Measurements from ENCODE around the gene NHLRC4. TPM values are rescaled to one million over a fixed set of nuclear protein-coding genes. Genes with fewer than 3 reads are reported as not detected.

NHLRC4 gene
- total RNA-seq, 1 experiment from 2014 or later, result 0.44 TPM

DNA sequence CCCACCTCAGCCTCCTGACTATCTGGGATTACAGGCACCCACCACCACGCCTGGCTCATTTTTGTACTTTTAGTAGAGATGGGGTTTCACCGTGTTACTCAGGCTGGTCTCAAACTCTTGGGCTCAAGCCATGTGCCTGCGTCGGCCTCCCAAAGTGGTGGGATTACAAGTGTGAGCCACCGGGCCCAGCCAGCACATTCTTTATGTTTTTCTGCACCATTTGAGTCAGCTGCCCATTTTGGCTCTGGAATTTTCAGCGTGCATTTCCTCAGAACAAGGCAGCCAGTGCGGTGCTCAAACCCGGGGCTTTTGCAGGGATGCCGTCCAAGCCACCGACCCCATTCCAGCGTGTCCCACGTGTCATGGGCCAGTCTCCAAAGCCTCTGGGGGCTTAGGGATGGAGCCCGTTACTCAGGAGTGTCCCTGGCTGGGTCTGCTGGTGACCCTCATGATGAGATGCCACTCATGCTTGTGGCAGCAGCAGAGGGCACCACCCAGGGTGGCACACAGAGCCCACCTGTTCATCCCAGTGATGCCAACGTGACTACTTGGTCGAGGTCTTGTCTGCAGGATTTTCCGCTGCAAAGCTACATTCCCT, 19.3 kb downstream of the NHLRC4 start:
- DNase-seq, result no peak
- H3K4me2 ChIP-seq (ENCODE audit: low read length), result no peak overlapping the region

DNA sequence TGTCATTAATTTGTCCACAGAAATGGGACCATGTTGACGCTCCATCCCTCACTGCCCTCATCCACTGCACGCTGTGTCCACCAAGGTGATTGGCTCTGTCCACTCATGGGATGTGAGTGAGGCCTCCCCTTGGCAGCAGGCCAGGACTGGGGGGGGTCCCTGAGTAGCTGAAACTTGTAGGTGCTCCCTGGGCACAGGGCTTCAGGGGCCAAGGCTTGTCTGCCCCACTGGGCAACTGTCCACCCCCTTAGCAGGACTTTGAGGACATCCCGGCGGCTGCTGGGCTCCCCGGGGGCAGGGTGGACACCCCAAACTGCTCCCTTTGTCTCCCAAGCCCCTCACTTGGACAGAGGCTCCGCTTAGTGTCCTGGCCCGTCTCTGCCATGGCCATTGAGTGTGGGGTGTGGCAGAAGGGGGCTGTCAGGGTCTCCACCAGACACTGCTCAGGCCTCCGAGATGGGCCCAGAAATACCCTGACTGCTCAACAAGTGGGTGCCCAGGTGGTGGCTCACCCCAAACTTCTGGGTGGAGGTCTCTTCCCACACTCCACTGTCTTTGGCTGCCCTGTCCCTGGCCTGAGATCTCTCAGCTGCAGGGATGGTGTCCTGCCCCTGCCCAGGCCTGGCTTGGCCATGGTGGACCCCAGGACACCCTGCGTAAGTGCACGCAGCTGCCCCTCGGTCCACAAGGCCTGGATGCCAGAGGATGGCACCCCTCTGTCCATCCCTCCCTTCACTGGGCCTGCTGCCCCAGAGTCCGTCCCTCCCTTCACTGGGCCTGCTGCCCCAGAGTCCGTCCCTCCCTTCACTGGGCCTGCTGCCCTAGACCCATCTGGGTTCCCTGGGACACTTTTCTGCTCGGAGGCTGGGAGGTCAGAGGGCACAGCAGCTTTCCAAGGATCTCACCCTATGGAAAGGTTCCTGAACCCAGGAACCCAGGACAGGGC, 20.1 kb downstream of the NHLRC4 start:
- ATAC-seq (no peak), DNase-seq (no peak)
- no peak overlapping the region for H2AFZ ChIP-seq (ENCODE audit: low read length)
- TF ChIP-seq EZH2phosphoT487 (IDR thresholded peaks at IDR 0.05; ENCODE audit: borderline replicate concordance, low read length) (no peak), EZH2 (IDR thresholded peaks at IDR 0.05; ENCODE audit: low read length, unreplicated experiment) (no peak)
- TF ChIP-seq, protein P1, sequence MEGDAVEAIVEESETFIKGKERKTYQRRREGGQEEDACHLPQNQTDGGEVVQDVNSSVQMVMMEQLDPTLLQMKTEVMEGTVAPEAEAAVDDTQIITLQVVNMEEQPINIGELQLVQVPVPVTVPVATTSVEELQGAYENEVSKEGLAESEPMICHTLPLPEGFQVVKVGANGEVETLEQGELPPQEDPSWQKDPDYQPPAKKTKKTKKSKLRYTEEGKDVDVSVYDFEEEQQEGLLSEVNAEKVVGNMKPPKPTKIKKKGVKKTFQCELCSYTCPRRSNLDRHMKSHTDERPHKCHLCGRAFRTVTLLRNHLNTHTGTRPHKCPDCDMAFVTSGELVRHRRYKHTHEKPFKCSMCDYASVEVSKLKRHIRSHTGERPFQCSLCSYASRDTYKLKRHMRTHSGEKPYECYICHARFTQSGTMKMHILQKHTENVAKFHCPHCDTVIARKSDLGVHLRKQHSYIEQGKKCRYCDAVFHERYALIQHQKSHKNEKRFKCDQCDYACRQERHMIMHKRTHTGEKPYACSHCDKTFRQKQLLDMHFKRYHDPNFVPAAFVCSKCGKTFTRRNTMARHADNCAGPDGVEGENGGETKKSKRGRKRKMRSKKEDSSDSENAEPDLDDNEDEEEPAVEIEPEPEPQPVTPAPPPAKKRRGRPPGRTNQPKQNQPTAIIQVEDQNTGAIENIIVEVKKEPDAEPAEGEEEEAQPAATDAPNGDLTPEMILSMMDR (conservative IDR thresholded peaks at IDR 0.05; ENCODE audit: low read depth, low read length), result no peak
- H3K9me3 ChIP-seq (ENCODE audit: low read length), result no peaks in the 10 kb centered on the region
- no peaks in the 10 kb centered on the region for H3K9me2 ChIP-seq (replicated peaks; ENCODE audit: low read length)
- no peak overlapping the region for H3K27ac ChIP-seq (ENCODE audit: low read length)
- ChIA-PET CTCF (no interaction called here), POLR2A (ENCODE audit: unreplicated experiment) (no interaction called here)
- H3K36me3 ChIP-seq (ENCODE audit: low read depth, low read length), result no peaks in the 10 kb centered on the region
- H3K27me3 ChIP-seq (ENCODE audit: low read length), result no peaks in the 10 kb centered on the region
- H4K20me1 ChIP-seq (ENCODE audit: low read length), result no peaks in the 10 kb centered on the region; the same call in 1 of the 2 replicates
- H3K79me2 ChIP-seq (ENCODE audit: low read length), result peaks cover 34% of the 10 kb centered on the region
- BruUV-seq (replicated peaks), result no TSS peak
- H3K4me2 ChIP-seq (ENCODE audit: low read length), result peak overlapping the region; percentile 89
- intact Hi-C loops (cut with micrococcal nuclease), result loop anchor here (5.0 to 10.0 kb wide), 2 partner anchors 50 to 62 kb away; partner anchors contain the start of genes CAPN15 and METTL26
- peaks cover 9% of the 10 kb centered on the region; the same call in 1 of the 2 replicates for H3K4me1 ChIP-seq (ENCODE audit: insufficient read depth, low read length)
- H3K4me3 ChIP-seq (ENCODE audit: low read length), result 0 out of 2 replicates have a peak overlapping the region, but pooled peaks have one; percentile 90
- H3K9ac ChIP-seq (ENCODE audit: low read length), result no peak overlapping the region
- H3F3A ChIP-seq (ENCODE audit: low read length, unreplicated experiment), result no peaks in the 10 kb centered on the region

More for the DNA sequence above, 19.3 kb downstream of the NHLRC4 start:
- no peak overlapping the region for H3K4me3 ChIP-seq (ENCODE audit: low read length)
- no peak for TF ChIP-seq EZH2 (IDR thresholded peaks at IDR 0.05; ENCODE audit: low read length, unreplicated experiment)
- no peak for TF ChIP-seq EZH2phosphoT487 (IDR thresholded peaks at IDR 0.05; ENCODE audit: borderline replicate concordance, low read length)
- TF ChIP-seq, protein P1 (conservative IDR thresholded peaks at IDR 0.05; ENCODE audit: low read depth, low read length), result no peak
- POLR2A ChIA-PET (ENCODE audit: unreplicated experiment), result no interaction called here
- CTCF ChIA-PET, result interaction anchor here (0.6 to 1.0 kb wide), 2 partner anchors 9 to 15 kb away, joined by 3 read pairs; no protein-coding TSS in a partner anchor
- no peaks in the 10 kb centered on the region for H3K9me2 ChIP-seq (replicated peaks; ENCODE audit: low read length)
- H3K27ac ChIP-seq (ENCODE audit: low read length), result no peak overlapping the region
- H3K9ac ChIP-seq (ENCODE audit: low read length), result no peak overlapping the region
- H3K79me2 ChIP-seq (ENCODE audit: low read length), result peaks cover 27% of the 10 kb centered on the region
- H4K20me1 ChIP-seq (ENCODE audit: low read length), result no peaks in the 10 kb centered on the region; the same call in 1 of the 2 replicates
- H3F3A ChIP-seq (ENCODE audit: low read length, unreplicated experiment), result no peaks in the 10 kb centered on the region
- intact Hi-C loops (cut with micrococcal nuclease), result loop anchor here (5.0 to 10.0 kb wide), 2 partner anchors 51 to 61 kb away; partner anchors contain the start of genes CAPN15 and METTL26
- no peak overlapping the region for H2AFZ ChIP-seq (ENCODE audit: low read length)
- H3K9me3 ChIP-seq (ENCODE audit: low read length), result no peaks in the 10 kb centered on the region
- ATAC-seq, result no peak
- H3K4me1 ChIP-seq (ENCODE audit: insufficient read depth, low read length), result peaks cover 6% of the 10 kb centered on the region; the same call in 1 of the 2 replicates
- H3K36me3 ChIP-seq (ENCODE audit: low read depth, low read length), result no peaks in the 10 kb centered on the region
- no peaks in the 10 kb centered on the region for H3K27me3 ChIP-seq (ENCODE audit: low read length)
- no TSS peak for BruUV-seq (replicated peaks)

All from PC-3 (cell line).